GM23338 (cell line): ENCODE results near the gene ENPP5. TPM values are rescaled to one million over a fixed set of nuclear protein-coding genes. Genes with fewer than 3 reads are reported as not detected.

Experiments used
- ATAC-seq: fragments of 200-7000 bp; cut with Tn5 transposase; 3 replicates; pipeline ENCODE4 v1.9.1; 2020
- DNase-seq: peaks from one replicate; pipeline ENCODE4 v3.0.0-alpha.2; 2015; ENCODE audit warnings: low spot score
- H2AFZ ChIP-seq: fragments of 200-600 bp; sonication (generic); 2 replicates; pipeline ENCODE4 v1.8.0; 2016; ENCODE audit warnings: antibody characterized with exemption, mild to moderate bottlenecking, moderate library complexity
- H3F3A ChIP-seq: fragments of 200-600 bp; sonication (generic); replicated peaks from 2 replicates; pipeline ENCODE4 v1.8.0; 2017; ENCODE audit warnings: antibody characterized with exemption, mixed run types, low read depth
- H3K27ac ChIP-seq: fragments of 200-600 bp; sonication (generic); 2 replicates; pipeline ENCODE4 v1.6.1; 2016; ENCODE audit warnings: low read depth
- H3K27me3 ChIP-seq: fragments of 200-600 bp; sonication (generic); 2 replicates; pipeline ENCODE4 v1.8.0; 2016; ENCODE audit warnings: mild to moderate bottlenecking, mixed run types, moderate library complexity; ENCODE audit not compliant: insufficient read depth
- H3K36me3 ChIP-seq: fragments of 200-600 bp; sonication (generic); 2 replicates; pipeline ENCODE4 v1.8.0; 2016; ENCODE audit warnings: mild to moderate bottlenecking; ENCODE audit not compliant: insufficient read depth
- H3K4me1 ChIP-seq: fragments of 200-600 bp; sonication (generic); 2 replicates; pipeline ENCODE4 v1.8.0; 2016; ENCODE audit warnings: mild to moderate bottlenecking, moderate library complexity; ENCODE audit not compliant: insufficient read depth
- H3K4me2 ChIP-seq: fragments of 200-600 bp; sonication (generic); 2 replicates; pipeline ENCODE4 v1.7.1; 2017; ENCODE audit warnings: mixed run types
- H3K4me3 ChIP-seq: fragments of 200-600 bp; sonication (generic); 2 replicates; pipeline ENCODE4 v1.6.1; 2016; ENCODE audit warnings: mixed run types
- H3K79me2 ChIP-seq: fragments of 200-600 bp; sonication (generic); replicated peaks from 2 replicates; pipeline ENCODE4 v1.8.0; 2017; ENCODE audit warnings: mild to moderate bottlenecking; ENCODE audit not compliant: insufficient read depth
- H3K9me2 ChIP-seq: fragments of 200-600 bp; sonication (generic); 2 replicates; pipeline ENCODE4 v1.8.0; 2017; ENCODE audit not compliant: insufficient read depth
- H4K20me1 ChIP-seq: fragments of 200-600 bp; sonication (generic); replicated peaks from 2 replicates; pipeline ENCODE4 v1.8.0; 2017; ENCODE audit warnings: mild to moderate bottlenecking; ENCODE audit not compliant: insufficient read depth
- H3K27ac Mint-ChIP-seq: 2 replicates; pipeline ENCODE4 v1.8.0; 2020; ENCODE audit warnings: inconsistent platforms, mild to moderate bottlenecking, moderate library complexity, mixed read lengths
- H3K27me3 Mint-ChIP-seq: 3 replicates; pipeline ENCODE4 v1.8.0; 2022; ENCODE audit warnings: low read depth, mild to moderate bottlenecking, moderate library complexity, mixed read lengths, inconsistent platforms; ENCODE audit not compliant: insufficient read depth, poor library complexity
- H3K36me3 Mint-ChIP-seq: 3 replicates; pipeline ENCODE4 v1.8.0; 2021; ENCODE audit warnings: low read depth, mild to moderate bottlenecking, inconsistent platforms, moderate library complexity, mixed read lengths
- H3K4me1 Mint-ChIP-seq: 3 replicates; pipeline ENCODE4 v1.8.0; 2020; ENCODE audit warnings: mild to moderate bottlenecking, inconsistent platforms, mixed read lengths
- H3K4me3 Mint-ChIP-seq: 3 replicates; pipeline ENCODE4 v1.8.0; 2021; ENCODE audit warnings: moderate library complexity, mild to moderate bottlenecking, inconsistent platforms, mixed read lengths
- H3K9me3 Mint-ChIP-seq: 3 replicates; pipeline ENCODE4 v1.8.0; 2020; ENCODE audit warnings: moderate library complexity, mild to moderate bottlenecking, inconsistent platforms, mixed read lengths
- CREB1 ChIP-seq: fragments of 250-450 bp; sonication (Bioruptor Pico); IDR thresholded peaks from 2 replicates; pipeline ENCODE4 v1.5.0; 2020; ENCODE audit warnings: low read depth, mild to moderate bottlenecking, moderate library complexity
- CTCF ChIP-seq, 2 experiments: fragments of 200-600 bp in 1 of 2; sonication (generic) in 1 of 2; conservative IDR thresholded peaks; 2 replicates each; pipeline versions ENCODE4 v1.5.1 to v1.6.1; 2016 to 2017; ENCODE audit warnings: antibody characterized with exemption in 2 of 2, low read depth in 2 of 2, mild to moderate bottlenecking in 2 of 2, moderate library complexity in 1 of 2
- JUNB ChIP-seq: IDR thresholded peaks from one replicate; pipeline ENCODE4 v1.6.1; 2016; ENCODE audit warnings: antibody characterized with exemption; ENCODE audit not compliant: unreplicated experiment
- POLR2AphosphoS5 ChIP-seq: IDR thresholded peaks from 2 replicates; pipeline ENCODE4 v1.6.1; 2016; ENCODE audit warnings: antibody characterized with exemption, low read depth
- REST ChIP-seq: IDR thresholded peaks from one replicate; pipeline ENCODE4 v1.6.1; 2018; ENCODE audit warnings: antibody characterized with exemption; ENCODE audit not compliant: unreplicated experiment
- ZNF114 ChIP-seq: fragments of 250-450 bp; sonication (Bioruptor Pico); IDR thresholded peaks from 2 replicates; pipeline ENCODE4 v1.5.0; 2020; ENCODE audit warnings: mild to moderate bottlenecking, moderate library complexity
- ZNF462 ChIP-seq: fragments of 250-450 bp; sonication (Bioruptor Pico); IDR thresholded peaks from 2 replicates; pipeline ENCODE4 v1.5.0; 2020; ENCODE audit warnings: mild to moderate bottlenecking, moderate library complexity
- polyA plus RNA-seq: library from polyadenylated mRNA; unstranded; fragments of >200 nt; fragmentation: Nextera tagmentation; extraction: Ambion mirVana; gene quantifications from 2 replicates; pipeline ENCODE4 v1.2.1, GENCODE V29; 2016
- total RNA-seq: library from RNA; depleted of rRNA; stranded (reverse); fragments of >200 nt; shearing (Covaris generic); gene quantifications from 2 replicates; pipeline ENCODE4 v1.2.3, GENCODE V29; 2014

Gene ENPP5
- total and polyA plus RNA-seq, 2 experiments from 2014 or later, result 8.5 to 13.0 TPM

GRCh38 chr6:46215213-46215612, 44.4 kb upstream of the ENPP5 start:
- Histone ChIP-seq H3K79me2 (no peaks in the 10 kb centered on the region), H4K20me1 (no peaks in the 10 kb centered on the region; the same call in 1 of the 2 replicates), H3K27ac (no peak overlapping the region), H3K4me1 (no peaks in the 10 kb centered on the region; the same call in 1 of the 2 replicates), H2AFZ (no peak overlapping the region), H3K4me3 (no peak overlapping the region), H3F3A (no peaks in the 10 kb centered on the region), H3K9me2 (peaks cover 5% of the 10 kb centered on the region; the same call in 1 of the 2 replicates), H3K27me3 (no peaks in the 10 kb centered on the region), H3K36me3 (no peaks in the 10 kb centered on the region), H3K4me2 (no peak overlapping the region)
- DNase-seq (peak; percentile 38), ATAC-seq (peak; percentile 75)
- Mint-ChIP-seq H3K27ac (no peak overlapping the region), H3K4me3 (no peak overlapping the region), H3K36me3 (no peaks in the 10 kb centered on the region), H3K9me3 (no peaks in the 10 kb centered on the region), H3K27me3 (peaks cover 11% of the 10 kb centered on the region), H3K4me1 (peaks cover 4% of the 10 kb centered on the region; the same call in 2 of the 3 replicates)
- TF ChIP-seq JUNB (no peak), CTCF (conservative IDR thresholded peaks at IDR 0.05; ENCODE audit: low read depth in 2 of 2) (0 out of 4 replicates have a peak, but pooled peaks of 1 of the 2 experiments have one; percentile 5)

GRCh38 chr6:46211917-46212316, 41.1 kb upstream of the ENPP5 start:
- no peak overlapping the region for H3K4me3 ChIP-seq
- H4K20me1 ChIP-seq, result no peaks in the 10 kb centered on the region; the same call in 1 of the 2 replicates
- Mint-ChIP-seq H3K27ac (no peak overlapping the region), H3K36me3 (no peaks in the 10 kb centered on the region), H3K9me3 (no peaks in the 10 kb centered on the region), H3K27me3 (peaks cover 11% of the 10 kb centered on the region), H3K4me3 (no peak overlapping the region), H3K4me1 (0 out of 3 replicates have a peak, but pooled peaks cover 2% of the 10 kb centered on the region)
- no peaks in the 10 kb centered on the region for H3K27me3 ChIP-seq
- H3K27ac ChIP-seq, result no peak overlapping the region
- no peaks in the 10 kb centered on the region for H3K79me2 ChIP-seq
- ATAC-seq (no peak), DNase-seq (no peak)
- no peak overlapping the region for H3K4me2 ChIP-seq
- no peak overlapping the region for H2AFZ ChIP-seq
- no peaks in the 10 kb centered on the region for H3F3A ChIP-seq
- H3K4me1 ChIP-seq, result no peaks in the 10 kb centered on the region
- no peaks in the 10 kb centered on the region for H3K36me3 ChIP-seq
- H3K9me2 ChIP-seq, result peaks cover 5% of the 10 kb centered on the region; the same call in 1 of the 2 replicates
- TF ChIP-seq POLR2AphosphoS5, result no peak
- no peak for TF ChIP-seq CTCF (conservative IDR thresholded peaks at IDR 0.05; ENCODE audit: low read depth in 2 of 2)
- no peak for TF ChIP-seq CREB1 (CRISPR knock-in tag)
- TF ChIP-seq ZNF462, result no peak
- no peak for TF ChIP-seq REST
- no peak for TF ChIP-seq ZNF114 (CRISPR knock-in tag)
